ENCODE data around the gene RGS3.

- TF ChIP-seq TAF1 (IDR thresholded peaks at IDR 0.05; ENCODE audit: borderline replicate concordance, low read depth, low read length), result no peak
- no peak for TF ChIP-seq POLR2AphosphoS5 (IDR thresholded peaks at IDR 0.05; ENCODE audit: low read depth, low read length)
- no peak for TF ChIP-seq POLR2A (IDR thresholded peaks at IDR 0.05; ENCODE audit: low read depth, low read length)
These were observed 17.2 kb upstream of the RGS3 start for GRCh38 chr9:113446323-113446740.
